GM18499 (cell line): ENCODE results near the gene AP2M1.
"Not testable (repeated sequence)": the region's sequence is repeated elsewhere in the genome, so short reads cannot be mapped to it uniquely, and the experiment has no call there.

Source experiments
- ATAC-seq: cut with Tn5 transposase; IDR thresholded peaks from one replicate; pipeline ENCODE4 v1.9.1; 2021; ENCODE audit warnings: moderate number of reproducible peaks; ENCODE audit not compliant: insufficient read depth, unreplicated experiment

Gene AP2M1

GRCh38 chr3:184174646-184175492 lies at the start of gene AP2M1:
Gene AP2M1 (plus strand): TSS chr3:184174855. CDS start chr3:184176994, 2,139 bp downstream.
- peak; percentile 86 for ATAC-seq

GRCh38 chr3:184126006-184126405 lies 48.6 kb upstream of the AP2M1 start:
- ATAC-seq: no peak

GRCh38 chr3:184129012-184129411 lies 45.6 kb upstream of the AP2M1 start:
- no peak for ATAC-seq

- no peak for ATAC-seq
Measured at GRCh38 chr3:184132945-184133344, 41.7 kb upstream of the AP2M1 start.

- no peak for ATAC-seq
Measured at GRCh38 chr3:184133840-184134745, 40.6 kb upstream of the AP2M1 start.

- peak; percentile 4 for ATAC-seq
Measured at GRCh38 chr3:184134746-184135148, 39.9 kb upstream of the AP2M1 start.

GRCh38 chr3:184135149-184135910 lies 39.3 kb upstream of the AP2M1 start, which contains the start of gene EIF2B5:
Gene EIF2B5 (plus strand): TSS chr3:184135358. CDS start chr3:184135386, 28 bp downstream.
- peak; percentile 47 for ATAC-seq

- peak; percentile 8 for ATAC-seq
Measured at GRCh38 chr3:184135911-184136260, 38.8 kb upstream of the AP2M1 start.

GRCh38 chr3:184140436-184140835 lies 34.2 kb upstream of the AP2M1 start:
- no peak for ATAC-seq

- ATAC-seq: no peak
Measured at GRCh38 chr3:184142199-184142598, 32.5 kb upstream of the AP2M1 start.

- ATAC-seq: no peak
Measured at GRCh38 chr3:184143327-184143726, 31.3 kb upstream of the AP2M1 start.

GRCh38 chr3:184144505-184144904 lies 30.1 kb upstream of the AP2M1 start:
- no peak for ATAC-seq

- no peak for ATAC-seq
Measured at GRCh38 chr3:184145111-184145524, 29.5 kb upstream of the AP2M1 start.

- ATAC-seq: no peak
Measured at GRCh38 chr3:184145751-184146270, 28.8 kb upstream of the AP2M1 start.

GRCh38 chr3:184148076-184148475 lies 26.6 kb upstream of the AP2M1 start:
- ATAC-seq: no peak

GRCh38 chr3:184149123-184149522 lies 25.5 kb upstream of the AP2M1 start:
- no peak for ATAC-seq

GRCh38 chr3:184149770-184150169 lies 24.9 kb upstream of the AP2M1 start:
- not testable (repeated sequence) for ATAC-seq

- ATAC-seq: no peak
Measured at GRCh38 chr3:184154885-184155643, 19.6 kb upstream of the AP2M1 start, which contains the start of gene DVL3. Gene DVL3 (plus strand): TSS chr3:184155377. CDS start chr3:184155636, 259 bp downstream.
